AG09309 (cell line): ENCODE data around the gene GTF2F1.
"Not testable (repeated sequence)": the region's sequence is repeated elsewhere in the genome, so short reads cannot be mapped to it uniquely, and the experiment has no call there.

Experiments
- DNase-seq: peaks from one replicate; pipeline ENCODE4 v3.0.0-alpha.2; 2010; ENCODE audit warnings: low read depth
- H3K4me3 ChIP-seq: 2 replicates; pipeline ENCODE4 v1.5.1; 2011; ENCODE audit warnings: mild to moderate bottlenecking, low read depth, low read length, moderate library complexity; ENCODE audit not compliant: control insufficient read depth
- TF ChIP-seq, protein P1 (sequence below): IDR thresholded peaks from 2 replicates; pipeline ENCODE4 v1.5.1; 2011; ENCODE audit warnings: mild to moderate bottlenecking, low read depth, low read length, inconsistent platforms; ENCODE audit not compliant: insufficient read depth, control insufficient read depth; ENCODE audit errors: missing control alignments

GTF2F1 gene

DNA sequence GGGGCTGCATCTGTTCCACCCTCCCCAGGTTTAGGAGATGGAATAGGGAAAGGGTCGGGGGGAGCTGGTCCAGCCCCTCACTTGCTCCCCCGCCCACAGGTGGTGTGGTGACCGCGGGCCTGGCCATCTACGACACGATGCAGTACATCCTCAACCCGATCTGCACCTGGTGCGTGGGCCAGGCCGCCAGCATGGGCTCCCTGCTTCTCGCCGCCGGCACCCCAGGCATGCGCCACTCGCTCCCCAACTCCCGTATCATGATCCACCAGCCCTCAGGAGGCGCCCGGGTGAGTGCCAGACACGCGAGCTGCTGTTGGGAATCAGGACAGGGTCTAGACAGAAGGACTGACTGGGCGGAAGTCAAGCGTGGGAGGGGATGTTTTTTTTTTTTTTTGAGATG is 28.6 kb downstream of the GTF2F1 start:
- TF ChIP-seq, protein P1, sequence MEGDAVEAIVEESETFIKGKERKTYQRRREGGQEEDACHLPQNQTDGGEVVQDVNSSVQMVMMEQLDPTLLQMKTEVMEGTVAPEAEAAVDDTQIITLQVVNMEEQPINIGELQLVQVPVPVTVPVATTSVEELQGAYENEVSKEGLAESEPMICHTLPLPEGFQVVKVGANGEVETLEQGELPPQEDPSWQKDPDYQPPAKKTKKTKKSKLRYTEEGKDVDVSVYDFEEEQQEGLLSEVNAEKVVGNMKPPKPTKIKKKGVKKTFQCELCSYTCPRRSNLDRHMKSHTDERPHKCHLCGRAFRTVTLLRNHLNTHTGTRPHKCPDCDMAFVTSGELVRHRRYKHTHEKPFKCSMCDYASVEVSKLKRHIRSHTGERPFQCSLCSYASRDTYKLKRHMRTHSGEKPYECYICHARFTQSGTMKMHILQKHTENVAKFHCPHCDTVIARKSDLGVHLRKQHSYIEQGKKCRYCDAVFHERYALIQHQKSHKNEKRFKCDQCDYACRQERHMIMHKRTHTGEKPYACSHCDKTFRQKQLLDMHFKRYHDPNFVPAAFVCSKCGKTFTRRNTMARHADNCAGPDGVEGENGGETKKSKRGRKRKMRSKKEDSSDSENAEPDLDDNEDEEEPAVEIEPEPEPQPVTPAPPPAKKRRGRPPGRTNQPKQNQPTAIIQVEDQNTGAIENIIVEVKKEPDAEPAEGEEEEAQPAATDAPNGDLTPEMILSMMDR, result no peak
- DNase-seq, result no peak
- no peak overlapping the region for H3K4me3 ChIP-seq

DNA sequence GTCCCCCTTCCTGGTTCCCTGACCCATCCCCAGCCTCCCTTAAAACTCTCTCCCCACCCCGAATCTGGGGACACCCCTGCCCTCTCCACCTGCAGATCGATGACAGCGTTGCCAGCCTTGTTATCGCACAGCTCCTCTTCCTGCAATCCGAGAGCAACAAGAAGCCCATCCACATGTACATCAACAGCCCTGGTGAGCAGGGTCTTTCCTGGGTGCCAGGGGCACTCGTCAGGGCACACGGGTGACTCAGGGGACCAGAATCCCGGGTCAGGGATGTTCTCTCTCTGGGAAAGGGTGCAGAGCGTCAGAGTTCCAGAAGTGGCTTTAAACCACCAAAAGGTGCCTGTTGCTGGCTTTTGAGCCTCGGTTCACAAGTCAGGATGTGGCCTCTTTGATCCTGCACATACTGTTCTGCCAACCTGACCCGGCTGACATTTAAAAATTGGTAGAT is 30.6 kb downstream of the GTF2F1 start:
- peak overlapping the region; percentile 85 for H3K4me3 ChIP-seq
- TF ChIP-seq, protein P1, result no peak
- no peak for DNase-seq

DNA sequence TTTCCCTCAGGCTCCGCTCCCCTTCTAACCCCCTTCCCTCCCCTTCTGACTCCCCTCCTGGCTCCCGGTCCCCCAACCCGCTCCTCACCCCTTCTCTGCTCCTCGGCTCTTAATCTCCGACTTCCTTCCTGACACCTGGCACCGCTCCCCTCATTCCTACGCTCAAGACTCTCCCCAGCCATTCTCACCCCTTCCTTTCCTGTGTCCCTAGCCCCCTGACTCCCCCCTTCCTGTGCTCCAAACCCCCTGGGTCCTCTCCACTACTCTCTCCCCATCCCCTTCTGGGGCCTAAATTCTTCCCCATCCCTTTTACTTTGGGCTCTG is 31.0 kb downstream of the GTF2F1 start:
- peak overlapping the region; percentile 85 for H3K4me3 ChIP-seq
- DNase-seq, result no peak
- TF ChIP-seq, protein P1, result no peak

DNA sequence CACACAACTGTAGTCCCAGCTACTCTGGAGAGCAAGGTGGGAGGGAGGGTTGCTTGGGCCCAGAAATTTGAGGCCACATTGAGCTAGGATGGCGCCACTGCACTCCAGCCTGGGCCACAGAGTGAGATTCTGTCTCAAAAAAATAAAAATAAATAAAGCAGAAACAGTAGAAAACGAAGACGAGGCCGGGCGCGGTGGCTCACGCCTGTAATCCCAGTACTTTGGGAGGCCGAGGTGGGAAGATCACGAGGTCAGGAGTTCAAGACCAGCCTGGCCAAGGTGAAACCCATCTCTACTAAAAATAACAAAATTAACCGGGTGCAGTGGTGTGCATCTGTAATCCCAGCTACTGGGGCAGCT is 32.1 kb downstream of the GTF2F1 start:
- not testable (repeated sequence) for DNase-seq
- peak overlapping the region; percentile 85; the same call in 1 of the 2 replicates for H3K4me3 ChIP-seq

DNA sequence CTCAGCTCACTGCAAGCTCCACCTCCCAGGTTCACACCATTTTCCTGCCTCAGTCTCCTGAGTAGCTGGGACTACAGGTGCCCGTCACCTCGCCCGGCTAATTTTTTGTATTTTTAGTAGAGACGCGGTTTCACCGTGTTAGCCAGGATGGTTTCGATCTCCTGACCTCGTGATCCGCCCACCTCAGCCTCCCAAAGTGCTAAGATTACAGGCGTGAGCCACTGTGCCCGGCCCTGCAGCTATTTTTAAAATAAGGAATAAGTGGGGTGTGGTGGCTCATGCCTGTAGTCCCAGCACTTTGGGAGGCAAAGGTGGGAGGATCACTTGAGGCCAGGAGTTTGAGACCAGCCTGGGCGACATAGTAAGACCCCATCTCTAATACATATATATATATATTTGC is 32.5 kb downstream of the GTF2F1 start:
- DNase-seq, H3K4me3 ChIP-seq: not testable (repeated sequence)

DNA sequence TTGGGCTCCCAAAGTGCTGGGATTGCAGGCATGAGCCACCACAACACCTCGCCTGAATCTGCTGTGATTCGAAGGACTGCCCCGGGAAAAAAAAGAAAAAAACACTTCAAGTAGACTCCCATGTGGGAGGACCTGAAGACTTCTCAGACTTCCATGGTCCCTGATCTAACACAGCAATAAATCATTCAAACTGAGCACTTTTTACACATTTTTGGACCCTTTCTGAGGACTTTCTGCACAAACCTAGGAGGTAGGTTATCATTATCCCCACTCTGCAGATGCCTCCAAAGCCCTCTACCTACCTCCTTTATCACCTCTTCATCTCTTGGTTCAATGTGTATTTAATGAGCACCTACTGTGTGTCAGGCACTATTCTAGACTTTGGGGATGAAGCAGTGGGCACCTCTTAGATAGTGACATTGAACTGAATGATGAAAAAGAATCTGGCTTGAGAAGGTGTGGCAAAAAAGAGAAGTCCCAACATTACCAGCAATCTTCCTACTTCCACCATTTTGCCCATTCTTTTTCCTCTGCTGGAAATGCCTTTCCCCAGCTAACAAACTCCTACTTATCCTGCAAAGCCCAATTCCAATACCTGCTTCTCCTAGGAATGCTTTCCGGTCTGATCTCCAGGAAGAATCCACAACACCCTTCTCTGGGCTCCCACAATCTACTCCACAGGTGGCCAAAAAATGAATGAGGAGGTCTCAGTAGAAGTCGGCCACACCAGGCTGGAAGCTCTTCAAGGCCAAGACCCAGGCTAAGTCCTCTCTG is 33.2 kb downstream of the GTF2F1 start:
- TF ChIP-seq, protein P1, result no peak
- DNase-seq, result no peak
- H3K4me3 ChIP-seq, result no peak overlapping the region

DNA sequence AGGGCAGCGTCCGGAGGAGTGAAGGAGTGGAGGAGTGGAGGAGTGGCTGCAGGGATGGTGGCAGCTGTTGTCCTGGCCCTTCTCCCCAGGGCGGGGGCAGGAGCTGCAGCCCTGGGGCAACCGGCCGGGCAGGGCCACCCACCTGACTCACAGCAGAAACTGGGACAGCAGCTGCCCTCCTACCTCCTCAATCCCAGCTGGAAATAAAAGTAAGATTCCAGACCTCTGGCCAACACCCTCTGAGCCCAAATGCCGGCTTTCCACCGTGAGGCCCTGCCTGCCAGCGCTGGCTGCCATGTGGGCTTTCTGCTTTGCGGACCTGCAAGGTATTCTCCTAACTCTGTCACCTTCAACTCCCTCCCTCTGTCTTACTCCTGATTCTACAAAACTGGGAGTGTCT is 35.0 kb downstream of the GTF2F1 start:
- TF ChIP-seq, protein P1, result no peak
- no peak for DNase-seq
- H3K4me3 ChIP-seq, result no peak overlapping the region

DNA sequence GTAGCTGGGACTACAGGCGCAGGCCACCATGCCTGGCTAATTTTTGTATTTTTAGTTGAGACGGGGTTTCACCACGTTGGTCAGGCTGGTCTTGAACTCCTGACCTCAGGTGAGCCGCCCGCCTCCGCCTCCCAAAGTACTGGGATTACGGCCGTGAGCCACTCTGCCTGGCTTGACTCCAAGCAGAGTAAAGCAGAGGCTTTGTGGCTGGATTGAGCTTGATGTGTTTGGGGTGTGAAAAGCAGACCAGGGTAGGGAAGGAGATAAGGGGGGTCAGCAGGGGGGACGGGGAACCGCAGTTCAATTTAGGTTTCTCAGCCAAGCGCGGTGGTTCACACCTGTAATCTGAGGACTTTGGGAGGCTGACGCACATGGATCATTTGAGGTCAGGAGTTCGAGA is 35.8 kb downstream of the GTF2F1 start:
- no peak overlapping the region for H3K4me3 ChIP-seq
- no peak for DNase-seq
- TF ChIP-seq, protein P1, result no peak

DNA sequence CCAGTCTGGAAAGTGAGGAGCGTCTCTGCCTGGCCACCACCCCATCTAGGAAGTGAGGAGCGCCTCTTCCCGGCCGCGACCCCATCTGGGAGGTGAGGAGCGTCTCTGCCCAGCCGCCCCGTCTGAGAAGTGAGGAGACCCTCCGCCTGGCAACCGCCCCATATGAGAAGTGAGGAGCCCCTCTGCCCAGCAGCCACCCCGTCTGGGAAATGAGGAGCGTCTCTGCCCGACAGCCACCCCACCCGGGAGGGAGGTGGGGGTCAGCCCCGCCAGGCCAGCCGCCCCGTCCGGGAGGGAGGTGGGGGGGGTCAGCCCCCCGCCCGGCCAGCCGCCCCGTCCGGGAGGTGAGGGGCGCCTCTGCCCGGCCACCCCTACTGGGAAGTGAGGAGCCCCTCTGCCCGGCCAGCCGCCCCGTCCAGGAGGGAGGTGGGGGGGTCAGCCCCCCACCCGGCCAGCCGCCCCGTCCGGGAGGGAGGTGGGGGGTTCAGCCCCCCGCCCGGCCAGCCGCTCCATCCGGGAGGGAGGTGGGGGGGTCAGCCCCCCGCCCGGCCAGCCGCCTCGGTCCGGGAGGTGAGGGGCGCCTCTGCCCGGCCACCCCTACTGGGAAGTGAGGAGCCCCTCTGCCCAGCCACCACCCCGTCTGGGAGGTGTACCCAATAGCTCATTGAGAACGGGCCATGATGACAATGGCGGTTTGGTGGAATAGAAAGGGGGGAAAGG is 37.5 kb downstream of the GTF2F1 start:
- not testable (repeated sequence) for H3K4me3 ChIP-seq, DNase-seq
